Measurements from ENCODE around the gene RFTN1. TPM values are rescaled to one million over a fixed set of nuclear protein-coding genes. Genes with fewer than 3 reads are reported as not detected.

The RFTN1 gene
- total RNA-seq, 1 donor from 2014 or later: 53.4 TPM

DNA sequence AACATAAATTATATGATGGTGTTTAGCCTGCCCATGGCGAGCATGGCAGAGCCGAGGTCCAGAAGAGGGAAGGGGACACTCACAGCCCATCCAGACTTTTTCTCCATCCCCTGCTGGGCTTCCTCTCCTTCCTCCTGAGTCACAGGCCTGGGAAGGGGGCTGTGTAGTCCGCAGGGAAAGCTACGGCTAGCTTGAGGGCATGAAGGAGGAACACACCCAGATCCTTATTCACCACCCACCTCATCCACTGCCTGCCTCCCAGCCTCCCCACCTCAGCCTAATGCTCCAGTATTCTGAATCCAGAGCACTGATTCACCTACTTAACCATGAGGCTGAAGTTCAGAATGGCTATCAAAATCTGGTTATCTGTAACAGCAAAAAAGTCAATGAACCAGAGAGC is 150.7 kb downstream of the RFTN1 start:
- H3K4me3 Mint-ChIP-seq (ENCODE audit: unreplicated experiment): no peak overlapping the region

DNA sequence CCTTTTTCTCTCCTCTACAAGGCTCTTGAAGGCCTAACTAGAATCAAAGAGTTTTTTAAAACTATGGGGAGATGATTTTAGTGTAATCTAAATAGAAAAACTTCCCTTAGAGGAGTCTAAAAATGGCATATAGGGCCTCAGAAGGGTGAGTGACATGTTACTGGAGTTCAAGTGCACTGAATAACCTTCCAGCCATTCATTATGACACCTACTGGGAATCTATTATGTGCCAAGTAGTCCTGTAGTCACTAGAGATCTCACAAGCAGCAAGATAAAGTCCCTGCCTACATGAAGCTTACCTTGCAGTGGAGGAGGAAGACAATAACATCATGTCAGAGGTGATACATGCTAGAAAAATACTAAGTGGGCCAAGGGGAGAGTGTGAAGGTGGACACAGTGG is 152.4 kb downstream of the RFTN1 start:
- Mint-ChIP-seq H3K36me3 (ENCODE audit: low read depth) (peaks cover 25% of the 10 kb centered on the region), H3K27ac (ENCODE audit: unreplicated experiment) (no peak overlapping the region), H3K9me3 (ENCODE audit: low read depth) (no peaks in the 10 kb centered on the region), H3K27me3 (ENCODE audit: low read depth) (no peaks in the 10 kb centered on the region), H3K4me3 (ENCODE audit: unreplicated experiment) (no peak overlapping the region), H3K4me1 (ENCODE audit: low read depth) (peaks cover 31% of the 10 kb centered on the region)
- no peak for DNase-seq (ENCODE audit: low spot score)
- TF ChIP-seq, protein P1, sequence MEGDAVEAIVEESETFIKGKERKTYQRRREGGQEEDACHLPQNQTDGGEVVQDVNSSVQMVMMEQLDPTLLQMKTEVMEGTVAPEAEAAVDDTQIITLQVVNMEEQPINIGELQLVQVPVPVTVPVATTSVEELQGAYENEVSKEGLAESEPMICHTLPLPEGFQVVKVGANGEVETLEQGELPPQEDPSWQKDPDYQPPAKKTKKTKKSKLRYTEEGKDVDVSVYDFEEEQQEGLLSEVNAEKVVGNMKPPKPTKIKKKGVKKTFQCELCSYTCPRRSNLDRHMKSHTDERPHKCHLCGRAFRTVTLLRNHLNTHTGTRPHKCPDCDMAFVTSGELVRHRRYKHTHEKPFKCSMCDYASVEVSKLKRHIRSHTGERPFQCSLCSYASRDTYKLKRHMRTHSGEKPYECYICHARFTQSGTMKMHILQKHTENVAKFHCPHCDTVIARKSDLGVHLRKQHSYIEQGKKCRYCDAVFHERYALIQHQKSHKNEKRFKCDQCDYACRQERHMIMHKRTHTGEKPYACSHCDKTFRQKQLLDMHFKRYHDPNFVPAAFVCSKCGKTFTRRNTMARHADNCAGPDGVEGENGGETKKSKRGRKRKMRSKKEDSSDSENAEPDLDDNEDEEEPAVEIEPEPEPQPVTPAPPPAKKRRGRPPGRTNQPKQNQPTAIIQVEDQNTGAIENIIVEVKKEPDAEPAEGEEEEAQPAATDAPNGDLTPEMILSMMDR (IDR thresholded peaks at IDR 0.05): no peak

More for the DNA sequence above, 150.7 kb downstream of the RFTN1 start:
- Mint-ChIP-seq H3K27ac (ENCODE audit: unreplicated experiment) (no peak overlapping the region), H3K27me3 (ENCODE audit: low read depth) (no peaks in the 10 kb centered on the region), H3K4me1 (ENCODE audit: low read depth) (peaks cover 31% of the 10 kb centered on the region), H3K36me3 (ENCODE audit: low read depth) (peaks cover 19% of the 10 kb centered on the region), H3K9me3 (ENCODE audit: low read depth) (no peaks in the 10 kb centered on the region)
- TF ChIP-seq, protein P1 (IDR thresholded peaks at IDR 0.05): no peak
- DNase-seq (ENCODE audit: low spot score): no peak

DNA sequence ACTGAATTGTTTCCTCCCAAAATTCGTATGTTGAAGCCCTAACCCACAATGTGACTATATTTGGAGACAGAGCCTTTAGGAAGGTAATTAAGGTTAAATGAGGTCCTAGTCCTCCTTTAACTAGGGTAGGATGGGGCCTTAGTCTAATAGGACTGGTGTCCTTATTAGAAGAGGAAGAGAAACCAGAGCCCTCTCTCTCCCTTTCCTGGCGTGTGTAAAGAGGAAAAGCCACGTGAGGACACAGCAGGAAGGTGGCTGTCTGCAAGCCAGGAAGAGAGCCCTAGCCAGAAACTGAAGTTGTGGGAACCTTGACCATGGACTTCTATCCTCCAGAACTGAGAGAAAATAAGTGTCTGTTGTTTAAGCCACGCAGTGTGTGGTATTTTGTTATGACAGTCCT is 154.2 kb downstream of the RFTN1 start:
- peaks cover 31% of the 10 kb centered on the region for H3K4me1 Mint-ChIP-seq (ENCODE audit: low read depth)
- no peak for DNase-seq (ENCODE audit: low spot score)
- TF ChIP-seq, protein P1 (IDR thresholded peaks at IDR 0.05): no peak
- H3K27ac Mint-ChIP-seq (ENCODE audit: unreplicated experiment): no peak overlapping the region
- no peak overlapping the region for H3K4me3 Mint-ChIP-seq (ENCODE audit: unreplicated experiment)
- H3K36me3 Mint-ChIP-seq (ENCODE audit: low read depth): peaks cover 21% of the 10 kb centered on the region
- H3K27me3 Mint-ChIP-seq (ENCODE audit: low read depth): no peaks in the 10 kb centered on the region
- no peaks in the 10 kb centered on the region for H3K9me3 Mint-ChIP-seq (ENCODE audit: low read depth)

DNA sequence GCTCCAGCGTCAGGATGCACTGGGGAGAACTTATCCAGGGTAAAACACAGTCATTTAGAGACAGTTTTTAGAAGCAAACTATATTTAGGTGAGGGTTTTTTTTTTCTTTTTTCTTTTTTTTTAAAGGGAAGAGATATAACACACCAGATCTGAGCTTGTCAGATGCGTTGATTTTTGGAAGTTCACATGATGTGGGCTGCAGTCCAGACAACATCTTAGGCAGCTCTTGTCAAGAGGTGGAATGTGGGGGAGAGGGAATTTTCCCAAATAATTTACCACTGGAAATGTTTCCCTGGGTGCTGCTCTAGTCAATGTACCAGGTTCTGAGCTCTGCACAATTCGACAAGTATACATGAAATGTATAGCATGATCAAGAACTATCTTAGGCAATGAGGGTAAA is 155.2 kb downstream of the RFTN1 start:
- H3K9me3 Mint-ChIP-seq (ENCODE audit: low read depth): no peaks in the 10 kb centered on the region
- DNase-seq (ENCODE audit: low spot score): no peak
- no peaks in the 10 kb centered on the region for H3K27me3 Mint-ChIP-seq (ENCODE audit: low read depth)
- H3K4me3 Mint-ChIP-seq (ENCODE audit: unreplicated experiment): no peak overlapping the region
- H3K36me3 Mint-ChIP-seq (ENCODE audit: low read depth): peaks cover 18% of the 10 kb centered on the region
- H3K27ac Mint-ChIP-seq (ENCODE audit: unreplicated experiment): no peak overlapping the region
- TF ChIP-seq, protein P1 (IDR thresholded peaks at IDR 0.05): no peak
- H3K4me1 Mint-ChIP-seq (ENCODE audit: low read depth): peaks cover 21% of the 10 kb centered on the region

DNA sequence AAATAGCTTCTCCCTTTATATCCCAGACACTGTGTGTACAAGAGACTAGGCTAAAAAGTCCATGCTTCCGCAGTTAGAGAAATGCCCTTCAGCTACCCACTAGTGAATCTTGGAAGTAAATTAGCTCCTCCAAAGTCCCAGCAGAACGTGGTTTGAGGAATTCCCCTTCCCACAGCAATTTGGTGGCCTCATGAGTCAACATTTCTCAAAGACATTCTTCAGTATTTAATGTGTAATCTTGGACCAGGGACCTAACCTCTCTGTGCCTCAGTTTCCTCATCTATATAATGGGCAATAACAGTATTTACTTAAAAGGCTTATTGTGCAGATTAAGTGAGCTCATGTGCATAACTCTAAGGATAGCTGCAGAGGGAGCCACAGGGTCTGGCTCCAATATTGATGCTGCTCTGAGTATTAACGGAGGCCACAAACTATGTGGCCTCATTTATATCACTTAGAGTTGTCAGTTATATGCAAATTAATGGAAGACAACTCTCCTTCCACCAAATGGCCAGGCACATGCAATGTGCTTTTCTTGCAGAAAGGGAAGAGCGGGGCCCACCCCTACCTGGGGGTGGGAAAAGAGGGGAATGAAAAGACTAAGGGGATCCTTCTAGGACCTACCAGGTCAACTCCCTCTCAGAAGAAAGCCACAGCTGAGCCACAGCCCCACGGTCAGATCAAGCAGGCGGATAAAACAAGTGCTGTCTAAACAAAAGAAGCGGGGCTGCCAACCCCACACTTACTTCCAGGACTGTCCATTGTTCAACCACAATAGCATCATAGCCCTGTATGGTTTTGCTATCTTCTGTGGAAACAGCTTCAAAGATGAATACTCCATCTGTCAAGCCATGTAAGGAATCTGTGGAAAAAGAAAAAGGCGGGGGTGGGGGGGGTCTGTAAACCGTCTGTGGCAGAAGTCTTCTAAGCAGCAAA is 156.0 kb downstream of the RFTN1 start:
- Mint-ChIP-seq H3K36me3 (ENCODE audit: low read depth) (peaks cover 17% of the 10 kb centered on the region), H3K9me3 (ENCODE audit: low read depth) (no peaks in the 10 kb centered on the region), H3K27me3 (ENCODE audit: low read depth) (no peaks in the 10 kb centered on the region), H3K4me1 (ENCODE audit: low read depth) (peaks cover 12% of the 10 kb centered on the region), H3K27ac (ENCODE audit: unreplicated experiment) (no peak overlapping the region), H3K4me3 (ENCODE audit: unreplicated experiment) (no peak overlapping the region)
- TF ChIP-seq, protein P1 (IDR thresholded peaks at IDR 0.05): peak; percentile 23
- DNase-seq (ENCODE audit: low spot score): no peak
